ENCODE measurements around the gene WDR18.

The WDR18 gene

GRCh38 chr19:991174-991931 lies 7.2 kb downstream of the WDR18 start:
- no peak overlapping the region for H3K4me3 ChIP-seq (ENCODE audit: low read depth, low read length)
- TF ChIP-seq, protein P1, sequence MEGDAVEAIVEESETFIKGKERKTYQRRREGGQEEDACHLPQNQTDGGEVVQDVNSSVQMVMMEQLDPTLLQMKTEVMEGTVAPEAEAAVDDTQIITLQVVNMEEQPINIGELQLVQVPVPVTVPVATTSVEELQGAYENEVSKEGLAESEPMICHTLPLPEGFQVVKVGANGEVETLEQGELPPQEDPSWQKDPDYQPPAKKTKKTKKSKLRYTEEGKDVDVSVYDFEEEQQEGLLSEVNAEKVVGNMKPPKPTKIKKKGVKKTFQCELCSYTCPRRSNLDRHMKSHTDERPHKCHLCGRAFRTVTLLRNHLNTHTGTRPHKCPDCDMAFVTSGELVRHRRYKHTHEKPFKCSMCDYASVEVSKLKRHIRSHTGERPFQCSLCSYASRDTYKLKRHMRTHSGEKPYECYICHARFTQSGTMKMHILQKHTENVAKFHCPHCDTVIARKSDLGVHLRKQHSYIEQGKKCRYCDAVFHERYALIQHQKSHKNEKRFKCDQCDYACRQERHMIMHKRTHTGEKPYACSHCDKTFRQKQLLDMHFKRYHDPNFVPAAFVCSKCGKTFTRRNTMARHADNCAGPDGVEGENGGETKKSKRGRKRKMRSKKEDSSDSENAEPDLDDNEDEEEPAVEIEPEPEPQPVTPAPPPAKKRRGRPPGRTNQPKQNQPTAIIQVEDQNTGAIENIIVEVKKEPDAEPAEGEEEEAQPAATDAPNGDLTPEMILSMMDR (IDR thresholded peaks at IDR 0.05; ENCODE audit: low read depth, low read length): no peak

GRCh38 chr19:991932-992669 lies 8.0 kb downstream of the WDR18 start:
- TF ChIP-seq, protein P1 (IDR thresholded peaks at IDR 0.05; ENCODE audit: low read depth, low read length): no peak
- no peak overlapping the region for H3K4me3 ChIP-seq (ENCODE audit: low read depth, low read length)

DNA sequence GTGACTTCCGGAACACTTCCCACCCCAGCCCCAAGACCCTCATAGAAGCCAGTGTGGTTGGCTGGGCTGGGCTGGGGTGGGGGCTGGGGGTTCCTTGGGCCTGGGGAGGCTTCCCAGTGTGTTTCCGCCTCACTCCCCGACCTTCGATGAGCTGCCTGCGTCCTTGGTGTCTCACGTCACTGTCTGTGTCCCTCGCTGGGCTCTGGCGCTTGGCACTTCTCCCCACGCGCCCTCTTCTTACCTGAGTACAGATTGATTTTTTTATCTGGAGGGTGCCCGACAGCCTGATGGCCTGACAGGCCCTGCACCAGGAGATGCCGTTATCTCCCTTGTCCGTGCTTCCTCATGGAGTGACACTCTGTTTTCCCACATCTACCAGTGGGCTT lies 8.5 kb downstream of the WDR18 start:
- TF ChIP-seq, protein P1 (IDR thresholded peaks at IDR 0.05; ENCODE audit: low read depth, low read length): no peak
- H3K4me3 ChIP-seq (ENCODE audit: low read depth, low read length): no peak overlapping the region

GRCh38 chr19:993361-993830 lies 9.3 kb downstream of the WDR18 start:
- TF ChIP-seq, protein P1 (IDR thresholded peaks at IDR 0.05; ENCODE audit: low read depth, low read length): no peak
- H3K4me3 ChIP-seq (ENCODE audit: low read depth, low read length): no peak overlapping the region

DNA sequence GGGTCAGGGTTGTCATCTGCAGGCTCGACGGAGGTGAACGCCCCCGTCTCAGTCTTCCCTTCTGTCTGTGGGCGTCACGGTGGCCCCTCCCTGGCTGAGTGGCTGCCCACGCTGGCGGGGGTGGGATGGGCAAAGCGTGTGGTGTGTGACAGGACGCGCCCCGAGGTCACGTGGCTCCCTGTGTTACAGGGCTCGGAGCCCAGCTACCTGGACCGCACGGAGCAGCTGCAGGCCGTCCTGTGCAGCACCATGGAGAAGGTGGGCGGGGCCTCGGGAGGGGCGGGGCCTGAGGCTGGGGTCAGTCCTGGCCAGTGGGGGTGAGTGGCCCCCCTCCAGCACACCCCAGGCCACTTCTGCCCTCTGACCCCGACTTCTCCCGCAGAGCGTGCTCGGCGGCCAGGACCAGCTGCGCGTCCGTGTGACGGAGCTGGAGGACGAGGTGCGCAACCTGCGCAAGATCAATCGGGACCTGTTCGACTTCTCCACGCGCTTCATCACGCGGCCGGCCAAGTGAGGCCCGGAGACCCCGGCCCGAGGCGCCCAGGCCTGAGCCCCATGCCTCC lies 9.8 kb downstream of the WDR18 start:
- TF ChIP-seq, protein P1 (IDR thresholded peaks at IDR 0.05; ENCODE audit: low read depth, low read length): no peak
- no peak overlapping the region for H3K4me3 ChIP-seq (ENCODE audit: low read depth, low read length)

GRCh38 chr19:994516-994915 lies 10.4 kb downstream of the WDR18 start:
- TF ChIP-seq, protein P1 (IDR thresholded peaks at IDR 0.05; ENCODE audit: low read depth, low read length): no peak
- no peak overlapping the region for H3K4me3 ChIP-seq (ENCODE audit: low read depth, low read length)

Data from WI38 (cell line).